ENCODE measurements around the gene CFAP61. TPM values are rescaled to one million over a fixed set of nuclear protein-coding genes. Genes with fewer than 3 reads are reported as not detected.

CFAP61 gene
- total RNA-seq, 1 donor from 2014 or later: 8.6 TPM

DNA sequence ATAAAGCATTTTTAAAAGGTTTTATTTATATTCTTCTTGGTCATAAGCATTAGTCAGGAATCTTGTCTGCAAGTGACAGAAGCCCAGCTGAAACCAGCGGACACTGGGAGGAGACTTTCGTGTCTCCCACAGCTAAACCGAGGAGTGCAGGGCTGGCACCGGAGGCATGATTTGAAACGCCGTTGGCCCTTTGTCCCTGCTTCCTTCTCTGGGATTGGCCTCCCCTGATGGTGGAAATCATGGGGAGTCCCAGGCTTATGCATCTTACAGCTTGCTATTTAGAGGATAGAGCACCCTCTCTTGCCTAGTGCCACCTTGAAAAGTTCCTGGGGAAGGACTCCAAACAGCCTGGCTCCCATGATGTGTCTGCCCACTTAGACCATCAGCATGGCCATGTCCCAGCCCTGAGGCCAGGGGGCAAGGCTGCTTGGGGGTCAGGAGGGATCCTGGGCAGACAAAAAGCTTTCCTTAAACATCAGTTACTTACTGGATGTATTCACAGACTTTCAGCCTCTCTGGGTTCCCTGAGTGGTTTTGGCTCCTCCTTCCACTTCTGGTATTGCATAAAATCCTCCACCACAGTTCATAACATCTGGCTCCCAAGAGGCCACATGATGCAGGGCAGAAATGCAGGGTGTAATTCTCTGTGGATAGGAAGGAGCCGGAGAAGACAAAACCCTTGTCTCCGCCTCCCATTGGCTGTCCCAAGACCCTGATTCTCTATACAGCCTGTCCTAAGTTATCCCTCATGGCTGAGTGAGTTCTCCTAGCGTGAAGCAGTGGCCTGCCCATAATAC lies 266.2 kb downstream of the CFAP61 start:
- Histone ChIP-seq H3K27me3 (ENCODE audit: low read depth) (no peaks in the 10 kb centered on the region), H3K9me3 (peaks cover 6% of the 10 kb centered on the region), H3K27ac (peak overlapping the region; percentile 58), H3K4me1 (peaks cover 6% of the 10 kb centered on the region), H3K4me3 (no peak overlapping the region), H3K36me3 (no peaks in the 10 kb centered on the region)
- no peak for DNase-seq
- TF ChIP-seq, protein P1, sequence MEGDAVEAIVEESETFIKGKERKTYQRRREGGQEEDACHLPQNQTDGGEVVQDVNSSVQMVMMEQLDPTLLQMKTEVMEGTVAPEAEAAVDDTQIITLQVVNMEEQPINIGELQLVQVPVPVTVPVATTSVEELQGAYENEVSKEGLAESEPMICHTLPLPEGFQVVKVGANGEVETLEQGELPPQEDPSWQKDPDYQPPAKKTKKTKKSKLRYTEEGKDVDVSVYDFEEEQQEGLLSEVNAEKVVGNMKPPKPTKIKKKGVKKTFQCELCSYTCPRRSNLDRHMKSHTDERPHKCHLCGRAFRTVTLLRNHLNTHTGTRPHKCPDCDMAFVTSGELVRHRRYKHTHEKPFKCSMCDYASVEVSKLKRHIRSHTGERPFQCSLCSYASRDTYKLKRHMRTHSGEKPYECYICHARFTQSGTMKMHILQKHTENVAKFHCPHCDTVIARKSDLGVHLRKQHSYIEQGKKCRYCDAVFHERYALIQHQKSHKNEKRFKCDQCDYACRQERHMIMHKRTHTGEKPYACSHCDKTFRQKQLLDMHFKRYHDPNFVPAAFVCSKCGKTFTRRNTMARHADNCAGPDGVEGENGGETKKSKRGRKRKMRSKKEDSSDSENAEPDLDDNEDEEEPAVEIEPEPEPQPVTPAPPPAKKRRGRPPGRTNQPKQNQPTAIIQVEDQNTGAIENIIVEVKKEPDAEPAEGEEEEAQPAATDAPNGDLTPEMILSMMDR (IDR thresholded peaks at IDR 0.05): no peak
- ATAC-seq: peak in 1 of 2 donors; percentile 72
- intact Hi-C loops (cut with DNase I): no loop called here

DNA sequence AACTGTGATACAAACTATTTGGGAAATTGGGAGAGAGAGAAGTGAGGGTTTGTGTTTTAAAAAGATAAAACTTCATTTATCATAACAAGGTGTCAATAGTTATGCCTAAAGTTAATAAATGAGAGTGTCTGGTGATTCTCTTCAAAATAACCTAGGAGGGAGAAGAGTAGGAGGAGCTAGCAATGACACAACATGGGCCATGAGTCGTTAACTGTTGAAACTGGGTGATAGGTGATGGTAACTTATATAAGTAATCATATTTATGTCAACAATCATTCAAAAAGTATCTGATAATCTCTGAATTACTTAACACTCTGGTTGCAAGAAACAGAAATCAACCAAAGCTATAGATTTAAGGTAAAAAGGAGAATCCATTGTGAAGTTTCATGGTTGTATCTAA lies 268.8 kb downstream of the CFAP61 start:
- no peaks in the 10 kb centered on the region for H3K36me3 ChIP-seq
- H3K9me3 ChIP-seq: peaks cover 6% of the 10 kb centered on the region
- no peaks in the 10 kb centered on the region for H3K27me3 ChIP-seq (ENCODE audit: low read depth)
- DNase-seq (no peak), ATAC-seq (no peak)
- intact Hi-C loops (cut with DNase I): no loop called here
- TF ChIP-seq, protein P1 (IDR thresholded peaks at IDR 0.05): no peak
- no peak overlapping the region for H3K4me3 ChIP-seq
- peaks cover 6% of the 10 kb centered on the region for H3K4me1 ChIP-seq
- no peak overlapping the region for H3K27ac ChIP-seq

GRCh38 chr20:20321917-20322316 lies 269.6 kb downstream of the CFAP61 start:
- TF ChIP-seq, protein P1 (IDR thresholded peaks at IDR 0.05): no peak
- Histone ChIP-seq H3K4me1 (peaks cover 6% of the 10 kb centered on the region), H3K4me3 (no peak overlapping the region), H3K36me3 (no peaks in the 10 kb centered on the region), H3K27ac (no peak overlapping the region), H3K27me3 (ENCODE audit: low read depth) (no peaks in the 10 kb centered on the region), H3K9me3 (peaks cover 6% of the 10 kb centered on the region)
- DNase-seq: no peak
- no peak for ATAC-seq
- intact Hi-C loops (cut with DNase I): no loop called here

DNA sequence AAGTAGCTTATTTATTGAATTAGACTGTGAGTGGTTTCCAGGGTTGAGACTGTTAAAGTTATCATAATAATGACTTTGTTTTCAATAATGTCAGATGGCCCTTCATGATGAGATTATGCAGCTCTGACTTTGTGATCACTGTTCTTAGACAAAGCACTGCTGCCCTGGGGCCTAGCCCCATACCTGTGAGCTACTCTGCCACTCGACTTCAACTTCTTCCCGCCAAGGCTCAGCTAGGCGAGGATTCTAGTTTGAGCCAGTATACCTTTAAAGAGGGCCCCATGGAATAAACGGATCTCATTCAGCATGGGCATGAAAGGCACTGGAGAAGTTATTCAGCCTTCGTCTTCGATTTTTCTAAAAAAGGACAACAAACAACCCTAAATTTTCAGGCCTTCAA lies 270.6 kb downstream of the CFAP61 start:
- H3K27ac ChIP-seq: no peak overlapping the region
- intact Hi-C loops (cut with DNase I): no loop called here

DNA sequence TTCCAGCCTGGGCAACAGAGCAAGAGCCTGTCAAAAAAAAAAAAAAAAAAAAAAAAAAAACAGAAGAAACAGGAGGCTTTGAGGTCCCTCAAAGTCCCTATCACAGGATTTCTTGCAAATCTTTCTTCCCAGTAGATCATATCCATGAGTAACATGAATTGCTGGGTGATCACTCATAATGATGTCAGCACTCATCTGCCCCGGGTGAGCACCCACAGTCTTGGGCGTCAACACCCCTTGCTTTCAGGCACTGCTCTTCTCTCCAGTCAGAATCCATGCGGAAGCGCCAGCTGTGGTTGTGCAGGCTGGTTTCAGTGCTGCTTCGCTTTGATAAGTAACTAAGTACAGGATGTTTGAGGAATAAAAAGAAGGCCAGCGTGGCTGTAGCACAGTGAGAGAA lies 275.4 kb downstream of the CFAP61 start:
- TF ChIP-seq, protein P1 (IDR thresholded peaks at IDR 0.05): no peak
- ATAC-seq: no peak
- no peaks in the 10 kb centered on the region for H3K4me1 ChIP-seq

More for the DNA sequence above, 270.6 kb downstream of the CFAP61 start:
- peaks cover 6% of the 10 kb centered on the region for H3K9me3 ChIP-seq
- H3K4me3 ChIP-seq: no peak overlapping the region
- ATAC-seq (no peak), DNase-seq (no peak)
- H3K27me3 ChIP-seq (ENCODE audit: low read depth): no peaks in the 10 kb centered on the region
- TF ChIP-seq, protein P1 (IDR thresholded peaks at IDR 0.05): no peak
- H3K36me3 ChIP-seq: no peaks in the 10 kb centered on the region
- no peaks in the 10 kb centered on the region for H3K4me1 ChIP-seq

More for the DNA sequence above, 275.4 kb downstream of the CFAP61 start:
- DNase-seq: no peak
- Histone ChIP-seq H3K9me3 (no peaks in the 10 kb centered on the region), H3K36me3 (no peaks in the 10 kb centered on the region), H3K4me3 (no peak overlapping the region), H3K27me3 (ENCODE audit: low read depth) (no peaks in the 10 kb centered on the region), H3K27ac (no peak overlapping the region)
- intact Hi-C loops (cut with DNase I): no loop called here

Measured in lower lobe of right lung (tissue), 2 donors.